GM12891 (cell line): ENCODE data around the gene DESI1.

Experiments
- PAX5 ChIP-seq: IDR thresholded peaks from 2 replicates; pipeline ENCODE4 v1.6.1; 2011; ENCODE audit warnings: low read length, moderate library complexity, mild to moderate bottlenecking; ENCODE audit not compliant: insufficient read depth, severe bottlenecking
- POLR2A ChIP-seq: IDR thresholded peaks from 2 replicates; pipeline ENCODE4 v1.6.1; 2011; ENCODE audit warnings: low read depth, low read length, control low read depth

GRCh38 chr22:41600976-41601375 is 19.9 kb downstream of the DESI1 start:
- no peak for TF ChIP-seq POLR2A
- TF ChIP-seq PAX5 = no peak
